K562 (cell line): ENCODE measurements around the gene ANKMY2. TPM values are rescaled to one million over a fixed set of nuclear protein-coding genes. Genes with fewer than 3 reads are reported as not detected.

Experiments
- CBX5 ChIP-seq: IDR thresholded peaks from 2 replicates; pipeline ENCODE4 v1.6.1; 2014; ENCODE audit warnings: low read depth, borderline replicate concordance
- CEBPG ChIP-seq, 3 experiments: fragments of 200-800 bp in 1 of 3; sonication (Bioruptor generic) in 1 of 3; sonication (generic) in 1 of 3; formaldehyde crosslinking in 1 of 3; IDR thresholded peaks in 2 of 3; conservative IDR thresholded peaks in 1 of 3; 2 replicates each; pipeline versions ENCODE4 v1.6.1 to v1.8.0; 2016 to 2022; ENCODE audit warnings: missing compliant biosample characterization in 2 of 3, missing genetic modification characterization in 2 of 3, mild to moderate bottlenecking in 1 of 3, missing genetic modification reagents in 1 of 3
- FOXA3 ChIP-seq, 2 experiments: fragments of 450-650 bp in 1 of 2; sonication (generic) in 1 of 2; formaldehyde crosslinking; IDR thresholded peaks in 1 of 2; conservative IDR thresholded peaks in 1 of 2; 2 replicates each; pipeline versions ENCODE4 v1.4.0 to v1.8.0; 2020 to 2022; ENCODE audit warnings: mild to moderate bottlenecking in 2 of 2, missing genetic modification reagents in 1 of 2
- GTF2F1 ChIP-seq: IDR thresholded peaks from 2 replicates; pipeline ENCODE4 v1.6.1; 2011; ENCODE audit warnings: low read depth, low read length, improper control_type of control experiment
- KLF13 ChIP-seq: fragments of 450-650 bp; IDR thresholded peaks from 2 replicates; pipeline ENCODE4 v1.6.1; 2016; ENCODE audit warnings: missing genetic modification characterization, low read depth, mild to moderate bottlenecking, missing compliant biosample characterization, moderate library complexity, borderline replicate concordance
- LCOR ChIP-seq: sonication (generic); formaldehyde crosslinking; IDR thresholded peaks from 2 replicates; pipeline ENCODE4 v1.8.0; 2022; ENCODE audit warnings: mild to moderate bottlenecking, missing genetic modification reagents
- NFIX ChIP-seq: fragments of 250-450 bp; sonication (Bioruptor Pico); IDR thresholded peaks from 2 replicates; pipeline ENCODE4 v1.4.0; 2020; ENCODE audit warnings: low read depth, mild to moderate bottlenecking, moderate library complexity
- NR3C1 ChIP-seq: sonication (generic); formaldehyde crosslinking; IDR thresholded peaks from 2 replicates; pipeline ENCODE4 v1.8.1; 2022; ENCODE audit warnings: missing genetic modification reagents
- POLR2G ChIP-seq: fragments of 200-400 bp; formaldehyde crosslinking; IDR thresholded peaks from 2 replicates; pipeline ENCODE4 v1.6.1; 2017; ENCODE audit warnings: low read depth, mild to moderate bottlenecking, antibody characterized with exemption, low read length, moderate library complexity
- POLR2H ChIP-seq: IDR thresholded peaks from 2 replicates; pipeline ENCODE4 v1.6.1; 2016; ENCODE audit warnings: missing genetic modification characterization, low read depth, mild to moderate bottlenecking, control low read depth, missing compliant biosample characterization, moderate library complexity
- SIX5 ChIP-seq, 2 experiments: IDR thresholded peaks; 2 replicates each; pipeline ENCODE4 v1.6.1; 2011; ENCODE audit warnings: low read length in 2 of 2, borderline replicate concordance in 1 of 2, low read depth in 1 of 2, mild to moderate bottlenecking in 1 of 2, moderate library complexity in 1 of 2; ENCODE audit not compliant: insufficient read depth in 1 of 2
- SP2 ChIP-seq: IDR thresholded peaks from 2 replicates; pipeline ENCODE4 v1.6.1; 2011; ENCODE audit warnings: mild to moderate bottlenecking, low read depth, low read length, moderate library complexity; ENCODE audit not compliant: poor library complexity, severe bottlenecking; ENCODE audit errors: extremely low read depth
- TOE1 ChIP-seq, 2 experiments: fragments of 450-650 bp in 1 of 2; sonication (generic) in 1 of 2; formaldehyde crosslinking in 1 of 2; IDR thresholded peaks; 2 replicates each; pipeline versions ENCODE4 v1.7.1 to v1.8.0; 2016 to 2022; ENCODE audit warnings: borderline replicate concordance in 2 of 2, mild to moderate bottlenecking in 2 of 2, antibody characterized with exemption in 1 of 2, inconsistent platforms in 1 of 2, low read depth in 1 of 2, missing genetic modification reagents in 1 of 2, moderate library complexity in 1 of 2
- ZBTB17 ChIP-seq: fragments of 450-650 bp; formaldehyde crosslinking; IDR thresholded peaks from 2 replicates; pipeline ENCODE4 v1.4.0; 2020; ENCODE audit warnings: mild to moderate bottlenecking
- ZNF41 ChIP-seq: fragments of 250-450 bp; sonication (Bioruptor Pico); conservative IDR thresholded peaks from 2 replicates; pipeline ENCODE4 v1.4.0; 2020; ENCODE audit warnings: mild to moderate bottlenecking
- ZNF75A ChIP-seq: fragments of 450-650 bp; formaldehyde crosslinking; IDR thresholded peaks from 2 replicates; pipeline ENCODE4 v1.4.0; 2020; ENCODE audit warnings: mild to moderate bottlenecking
- ZNF77 ChIP-seq: fragments of 250-450 bp; sonication (Bioruptor Pico); IDR thresholded peaks from 2 replicates; pipeline ENCODE4 v1.5.0; 2020
- polyA plus RNA-seq, 8 experiments: library from polyadenylated mRNA; depleted of rRNA in 4 of 8; stranded (reverse) in 5 of 8; unstranded in 3 of 8; fragments of >200 nt; fragmentation: Nextera tagmentation in 2 of 8; fragmentation: Illumina TruSeq in 1 of 8; extraction: Ambion mirVana in 2 of 8; extraction: Trizol in 1 of 8; gene quantifications; 2 replicates each; pipeline versions ENCODE4 v1.2.1 to v1.2.3, GENCODE V29; 2011 to 2014; ENCODE audit warnings: inconsistent platforms in 1 of 8, missing spikeins in 1 of 8
- total RNA-seq, 7 experiments: library from RNA; depleted of rRNA in 6 of 7; stranded (reverse); fragments of >200 nt in 6 of 7; fragmentation: Illumina TruSeq in 2 of 7; extraction: Trizol in 2 of 7; gene quantifications; 2 replicates each; pipeline versions ENCODE4 v1.2.1 to v1.2.3, GENCODE V29; 2011 to 2021; ENCODE audit warnings: low replicate concordance in 1 of 7
- TF ChIP-seq, protein P1 (sequence below): fragments of 250-450 bp; sonication (Bioruptor Pico); IDR thresholded peaks from 2 replicates; pipeline ENCODE4 v1.4.0; 2020; ENCODE audit warnings: mild to moderate bottlenecking
- TF ChIP-seq, protein P2 (sequence below): fragments of 450-650 bp; formaldehyde crosslinking; IDR thresholded peaks from 2 replicates; pipeline ENCODE4 v1.4.0; 2022; ENCODE audit warnings: missing genetic modification characterization

The ANKMY2 gene
- total and polyA plus RNA-seq, 9 of the 15 experiments (the other 6 are each of a cell fraction or from before 2014, with no cell fraction given) = 38.9 to 71.5 (median 48.8) TPM

GRCh38 chr7:16645593-16646471, at the start of gene ANKMY2, which contains the start of gene BZW2 (continued):
- TF ChIP-seq, protein P1, sequence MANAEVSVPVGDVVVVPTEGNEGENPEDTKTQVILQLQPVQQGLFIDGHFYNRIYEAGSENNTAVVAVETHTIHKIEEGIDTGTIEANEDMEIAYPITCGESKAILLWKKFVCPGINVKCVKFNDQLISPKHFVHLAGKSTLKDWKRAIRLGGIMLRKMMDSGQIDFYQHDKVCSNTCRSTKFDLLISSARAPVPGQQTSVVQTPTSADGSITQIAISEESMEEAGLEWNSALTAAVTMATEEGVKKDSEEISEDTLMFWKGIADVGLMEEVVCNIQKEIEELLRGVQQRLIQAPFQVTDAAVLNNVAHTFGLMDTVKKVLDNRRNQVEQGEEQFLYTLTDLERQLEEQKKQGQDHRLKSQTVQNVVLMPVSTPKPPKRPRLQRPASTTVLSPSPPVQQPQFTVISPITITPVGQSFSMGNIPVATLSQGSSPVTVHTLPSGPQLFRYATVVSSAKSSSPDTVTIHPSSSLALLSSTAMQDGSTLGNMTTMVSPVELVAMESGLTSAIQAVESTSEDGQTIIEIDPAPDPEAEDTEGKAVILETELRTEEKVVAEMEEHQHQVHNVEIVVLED = peak; percentile 54; the same call in 1 of the 2 replicates
- TF ChIP-seq ZBTB17 (CRISPR knock-in tag) (peak; percentile 26; the same call in 1 of the 2 replicates), CBX5 (no peak), ZNF41 (no peak), NR3C1 (CRISPR knock-in tag) (0 out of 2 replicates have a peak, but pooled peaks have one; percentile 58), NFIX (CRISPR knock-in tag) (no peak), SIX5 (IDR thresholded peaks at IDR 0.05; ENCODE audit: borderline replicate concordance in 1 of 2, insufficient read depth in 1 of 2, low read depth in 1 of 2, low read length in 2 of 2) (peak; percentile 47 to 66; a peak in 3 of 4 replicates), GTF2F1 (peak; percentile 78), POLR2H (peak; percentile 91), POLR2G (peak; percentile 98), KLF13 (tag) (peak; percentile 14; the same call in 1 of the 2 replicates), LCOR (CRISPR knock-in tag) (0 out of 2 replicates have a peak, but pooled peaks have one; percentile 40), SP2 (peak; percentile 23), CEBPG (CRISPR knock-in tag; IDR thresholded peaks at IDR 0.05) (peak; percentile 78), CEBPG (tag; conservative IDR thresholded peaks at IDR 0.05 in 1 of 2, IDR thresholded peaks at IDR 0.05 in 1 of 2) (peak; percentile 9 to 68; a peak in 2 of 4 replicates), FOXA3 (CRISPR knock-in tag; conservative IDR thresholded peaks at IDR 0.05 in 1 of 2, IDR thresholded peaks at IDR 0.05 in 1 of 2) (0 out of 4 replicates have a peak, but pooled peaks of 1 of the 2 experiments have one; percentile 23), ZNF77 (no peak), ZNF75A (CRISPR knock-in tag) (0 out of 2 replicates have a peak, but pooled peaks have one; percentile 40), TOE1 (IDR thresholded peaks at IDR 0.05; ENCODE audit: borderline replicate concordance) (peak; percentile 99), TOE1 (CRISPR knock-in tag; IDR thresholded peaks at IDR 0.05; ENCODE audit: borderline replicate concordance, low read depth) (peak; percentile 84; the same call in 1 of the 2 replicates)
- TF ChIP-seq, protein P2, sequence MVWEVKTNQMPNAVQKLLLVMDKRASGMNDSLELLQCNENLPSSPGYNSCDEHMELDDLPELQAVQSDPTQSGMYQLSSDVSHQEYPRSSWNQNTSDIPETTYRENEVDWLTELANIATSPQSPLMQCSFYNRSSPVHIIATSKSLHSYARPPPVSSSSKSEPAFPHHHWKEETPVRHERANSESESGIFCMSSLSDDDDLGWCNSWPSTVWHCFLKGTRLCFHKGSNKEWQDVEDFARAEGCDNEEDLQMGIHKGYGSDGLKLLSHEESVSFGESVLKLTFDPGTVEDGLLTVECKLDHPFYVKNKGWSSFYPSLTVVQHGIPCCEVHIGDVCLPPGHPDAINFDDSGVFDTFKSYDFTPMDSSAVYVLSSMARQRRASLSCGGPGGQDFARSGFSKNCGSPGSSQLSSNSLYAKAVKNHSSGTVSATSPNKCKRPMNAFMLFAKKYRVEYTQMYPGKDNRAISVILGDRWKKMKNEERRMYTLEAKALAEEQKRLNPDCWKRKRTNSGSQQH = 0 out of 2 replicates have a peak, but pooled peaks have one; percentile 48
